CD14-positive monocyte (primary cell): Measurements from ENCODE around the gene MRPL50. TPM values are rescaled to one million over a fixed set of nuclear protein-coding genes. Genes with fewer than 3 reads are reported as not detected.

Experiments used
- DNase-seq, 3 donors: peaks; one replicate each; pipeline ENCODE4 v3.0.0-alpha.2; 2011 to 2022
- H2AFZ ChIP-seq: 2 replicates; pipeline ENCODE4 v1.6.0; 2012; ENCODE audit warnings: mild to moderate bottlenecking, low read depth, low read length, inconsistent platforms; ENCODE audit not compliant: insufficient read depth, poor library complexity, severe bottlenecking
- H3K27ac ChIP-seq, 2 donors: 1 replicate in 1 of 2; 2 replicates in 1 of 2; pipeline ENCODE4 v1.5.1; 2012 to 2013; ENCODE audit warnings: low read length in 2 of 2, control low read depth in 1 of 2, inconsistent platforms in 1 of 2, low read depth in 1 of 2, mild to moderate bottlenecking in 1 of 2
- H3K27me3 ChIP-seq, 2 donors: one replicate each; pipeline versions ENCODE4 v1.6.0 to v1.6.1; 2011 to 2013; ENCODE audit warnings: low read length in 2 of 2; ENCODE audit not compliant: control insufficient read depth in 2 of 2, insufficient read depth in 2 of 2
- H3K36me3 ChIP-seq, 2 donors: replicated peaks in 1 of 2; 1 replicate in 1 of 2; 2 replicates in 1 of 2; pipeline versions ENCODE4 v1.5.1 to v1.6.1; 2012 to 2013; ENCODE audit warnings: low read length in 2 of 2, control low read depth in 1 of 2, inconsistent platforms in 1 of 2, mild to moderate bottlenecking in 1 of 2; ENCODE audit not compliant: insufficient read depth in 2 of 2, control insufficient read depth in 1 of 2
- H3K4me1 ChIP-seq, 2 donors: 1 replicate in 1 of 2; 2 replicates in 1 of 2; pipeline versions ENCODE4 v1.5.1 to v1.6.1; 2012 to 2013; ENCODE audit warnings: low read length in 2 of 2, control low read depth in 1 of 2, inconsistent platforms in 1 of 2, mild to moderate bottlenecking in 1 of 2, moderate library complexity in 1 of 2; ENCODE audit not compliant: insufficient read depth in 2 of 2, control insufficient read depth in 1 of 2
- H3K4me2 ChIP-seq: replicated peaks from 2 replicates; pipeline ENCODE3; 2012; ENCODE audit warnings: low read length, moderate library complexity, mild to moderate bottlenecking; ENCODE audit not compliant: poor library complexity, severe bottlenecking; ENCODE audit errors: extremely low read depth
- H3K4me3 ChIP-seq, 3 experiments: fragments of 200-600 bp in 1 of 3; sonication (generic) in 1 of 3; replicated peaks in 1 of 3; 1 replicate in 2 of 3; 2 replicates in 1 of 3; pipeline ENCODE4 v1.5.1; 2011 to 2013; ENCODE audit warnings: low read length in 3 of 3, mild to moderate bottlenecking in 3 of 3, control low read depth in 2 of 3, low read depth in 2 of 3, inconsistent platforms in 1 of 3, moderate library complexity in 1 of 3
- H3K79me2 ChIP-seq: 2 replicates; pipeline ENCODE4 v1.6.0; 2012; ENCODE audit warnings: mild to moderate bottlenecking, control low read depth, inconsistent platforms, low read length, moderate library complexity; ENCODE audit not compliant: insufficient read depth
- H3K9ac ChIP-seq: 2 replicates; pipeline ENCODE4 v1.6.0; 2017; ENCODE audit warnings: low read length, mild to moderate bottlenecking; ENCODE audit not compliant: insufficient read depth, poor library complexity, severe bottlenecking
- H3K9me3 ChIP-seq, 2 donors: replicated peaks in 1 of 2; 1 replicate in 1 of 2; 2 replicates in 1 of 2; pipeline versions ENCODE4 v1.5.1 to v1.6.1; 2012 to 2013; ENCODE audit warnings: low read length in 2 of 2, control low read depth in 1 of 2; ENCODE audit not compliant: control insufficient read depth in 1 of 2, insufficient read depth in 1 of 2
- H4K20me1 ChIP-seq: 2 replicates; pipeline ENCODE4 v1.6.0; 2012; ENCODE audit warnings: mild to moderate bottlenecking, low read length, control low read depth, moderate library complexity; ENCODE audit not compliant: insufficient read depth
- H3K27ac Mint-ChIP-seq, 7 donors: one replicate each; pipeline ENCODE4 v1.8.0; 2020; ENCODE audit warnings: mild to moderate bottlenecking in 7 of 7, mixed read lengths in 7 of 7, moderate library complexity in 6 of 7, inconsistent platforms in 2 of 7
- H3K27me3 Mint-ChIP-seq, 3 donors: one replicate each; pipeline ENCODE4 v1.8.0; 2021 to 2022; ENCODE audit warnings: low read depth in 3 of 3, mild to moderate bottlenecking in 3 of 3, mixed read lengths in 3 of 3, moderate library complexity in 3 of 3, inconsistent platforms in 1 of 3
- H3K36me3 Mint-ChIP-seq, 2 donors: one replicate each; pipeline ENCODE4 v1.8.0; 2020; ENCODE audit warnings: mixed read lengths in 2 of 2, inconsistent platforms in 1 of 2, mild to moderate bottlenecking in 1 of 2
- H3K4me1 Mint-ChIP-seq: one replicate; pipeline ENCODE4 v1.8.0; 2020; ENCODE audit warnings: mild to moderate bottlenecking, mixed read lengths
- H3K4me3 Mint-ChIP-seq, 2 donors: one replicate each; pipeline ENCODE4 v1.8.0; 2020; ENCODE audit warnings: mild to moderate bottlenecking in 2 of 2, mixed read lengths in 2 of 2, moderate library complexity in 1 of 2
- H3K9me3 Mint-ChIP-seq, 7 donors: one replicate each; pipeline ENCODE4 v1.8.0; 2020 to 2022; ENCODE audit warnings: mixed read lengths in 7 of 7, mild to moderate bottlenecking in 6 of 7, moderate library complexity in 6 of 7, inconsistent platforms in 2 of 7
- CTCF ChIP-seq: fragments of 200-600 bp; IDR thresholded peaks from one replicate; pipeline ENCODE4 v1.8.0; 2022; ENCODE audit warnings: antibody characterized with exemption, mild to moderate bottlenecking
- WGBS: methylation state at CpG from one replicate; pipeline ENCODE4 v1.1.5; 2013; ENCODE audit warnings: missing lambda C conversion rate; ENCODE audit not compliant: insufficient coverage; 5-methylcytosine and 5-hydroxymethylcytosine counted together
- intact Hi-C, 2 donors: fragments of 100-400 bp; cut with micrococcal nuclease; formaldehyde crosslinking; loops; one replicate each; pipeline versions ENCODE4 v1.15.0 to v1.15.1; 2023
- polyA plus RNA-seq, 3 donors: library from polyadenylated mRNA; depleted of rRNA in 1 of 3; unstranded in 2 of 3; stranded (reverse) in 1 of 3; fragments of 300-500 nt in 2 of 3; fragments of >200 nt in 1 of 3; fragmentation: Illumina TruSeq in 2 of 3; gene quantifications; 1 replicate in 2 of 3; 2 replicates in 1 of 3; pipeline ENCODE4 v1.2.3, GENCODE V29; 2012 to 2021

The MRPL50 gene
- polyA plus RNA-seq, 3 donors = 1.9 to 4.9 (median 4.8) TPM

- no peak overlapping the region for H3K27ac Mint-ChIP-seq
- TF ChIP-seq CTCF = no peak
- Histone ChIP-seq H4K20me1 (no peaks in the 10 kb centered on the region), H3K36me3 (no peaks in the 10 kb centered on the region), H3K9me3 (no peaks in the 10 kb centered on the region), H3K79me2 (no peaks in the 10 kb centered on the region), H3K4me3 (no peak overlapping the region), H3K4me1 (no peaks in the 10 kb centered on the region), H2AFZ (no peak overlapping the region), H3K27ac (no peak overlapping the region), H3K27me3 (no peaks in the 10 kb centered on the region), H3K9ac (no peak overlapping the region), H3K4me2 (no peak overlapping the region)
- peaks cover 0 to 4% (median 2%) of the 10 kb centered on the region in 7 donors for H3K9me3 Mint-ChIP-seq
- WGBS = 100% methylated on average over 1 of the region's 3 CpGs
- intact Hi-C loops = no loop called here
- DNase-seq = no peak
- H3K27me3 Mint-ChIP-seq = peaks cover 0 to 4% (median 1%) of the 10 kb centered on the region in 3 donors
- H3K36me3 Mint-ChIP-seq = no peaks in the 10 kb centered on the region
- H3K4me3 Mint-ChIP-seq = no peak overlapping the region
- H3K4me1 Mint-ChIP-seq = no peaks in the 10 kb centered on the region
Measured at GRCh38 chr9:101367323-101367722, 31.1 kb downstream of the MRPL50 start.

- Mint-ChIP-seq H3K4me1 (no peaks in the 10 kb centered on the region), H3K4me3 (no peak overlapping the region), H3K9me3 (peaks cover 0 to 4% (median 2%) of the 10 kb centered on the region in 7 donors), H3K27me3 (peaks cover 0 to 2% (median 1%) of the 10 kb centered on the region in 3 donors), H3K27ac (no peak overlapping the region), H3K36me3 (no peaks in the 10 kb centered on the region)
- Histone ChIP-seq H3K9me3 (no peaks in the 10 kb centered on the region), H3K79me2 (no peaks in the 10 kb centered on the region), H3K36me3 (no peaks in the 10 kb centered on the region), H3K4me1 (no peaks in the 10 kb centered on the region), H3K27ac (no peak overlapping the region), H2AFZ (no peak overlapping the region), H3K27me3 (no peaks in the 10 kb centered on the region), H3K4me3 (no peak overlapping the region), H4K20me1 (no peaks in the 10 kb centered on the region), H3K4me2 (no peak overlapping the region), H3K9ac (no peak overlapping the region)
- DNase-seq = no peak
- intact Hi-C loops = no loop called here
- WGBS = no CpG with 5 or more reads among the region's 5 CpGs
- no peak for TF ChIP-seq CTCF
Measured at GRCh38 chr9:101366038-101366756, 32.2 kb downstream of the MRPL50 start.
